ENCODE results near the gene SLC9A9. TPM values are rescaled to one million over a fixed set of nuclear protein-coding genes. Genes with fewer than 3 reads are reported as not detected.
A peak's percentile ranks its signal among the peaks of the same experiment; 100 is the strongest.

Gene SLC9A9
- total and polyA plus RNA-seq, 9 of the 15 experiments (the other 6 are each of a cell fraction or from before 2014, with no cell fraction given), result 0.03 to 0.13 TPM; not detected in 7

GRCh38 chr3:143283432-143284128 lies 564.7 kb downstream of the SLC9A9 start (continued):
- TF ChIP-seq, protein P1, sequence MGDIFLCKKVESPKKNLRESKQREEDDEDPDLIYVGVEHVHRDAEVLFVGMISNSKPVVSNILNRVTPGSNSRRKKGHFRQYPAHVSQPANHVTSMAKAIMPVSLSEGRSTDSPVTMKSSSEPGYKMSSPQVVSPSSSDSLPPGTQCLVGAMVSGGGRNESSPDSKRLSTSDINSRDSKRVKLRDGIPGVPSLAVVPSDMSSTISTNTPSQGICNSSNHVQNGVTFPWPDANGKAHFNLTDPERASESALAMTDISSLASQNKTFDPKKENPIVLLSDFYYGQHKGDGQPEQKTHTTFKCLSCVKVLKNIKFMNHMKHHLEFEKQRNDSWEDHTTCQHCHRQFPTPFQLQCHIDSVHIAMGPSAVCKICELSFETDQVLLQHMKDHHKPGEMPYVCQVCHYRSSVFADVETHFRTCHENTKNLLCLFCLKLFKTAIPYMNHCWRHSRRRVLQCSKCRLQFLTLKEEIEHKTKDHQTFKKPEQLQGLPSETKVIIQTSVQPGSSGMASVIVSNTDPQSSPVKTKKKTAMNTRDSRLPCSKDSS (IDR thresholded peaks at IDR 0.05; ENCODE audit: low read depth, partially characterized antibody), result no peak
- TF ChIP-seq TAF9B (IDR thresholded peaks at IDR 0.05; ENCODE audit: partially characterized antibody) (no peak), HIVEP1 (CRISPR knock-in tag; IDR thresholded peaks at IDR 0.05) (no peak), NFIC (IDR thresholded peaks at IDR 0.05) (peak; percentile 90), CHD2 (IDR thresholded peaks at IDR 0.05; ENCODE audit: low read depth, low read length) (no peak), MAFF (IDR thresholded peaks at IDR 0.05; ENCODE audit: low read length) (no peak), BCL6 (CRISPR knock-in tag; IDR thresholded peaks at IDR 0.05) (no peak), POLR2AphosphoS5 (IDR thresholded peaks at IDR 0.05; ENCODE audit: control insufficient read depth, insufficient read depth, low read depth, low read length) (peak; percentile 98), RBBP5 (IDR thresholded peaks at IDR 0.05; ENCODE audit: borderline replicate concordance, insufficient read depth, low read length, poor library complexity, severe bottlenecking) (no peak), RCOR1 (IDR thresholded peaks at IDR 0.05; ENCODE audit: borderline replicate concordance in 1 of 2, low read depth in 2 of 2, low read length in 2 of 2) (peak; percentile 83 to 87; a peak in 3 of 4 replicates), ZNF395 (CRISPR knock-in tag; IDR thresholded peaks at IDR 0.05) (peak; percentile 59; the same call in 1 of the 2 replicates), SRF (CRISPR knock-in tag; IDR thresholded peaks at IDR 0.05) (no peak), TFE3 (CRISPR knock-in tag; IDR thresholded peaks at IDR 0.05) (no peak)
- TF ChIP-seq, protein P2, sequence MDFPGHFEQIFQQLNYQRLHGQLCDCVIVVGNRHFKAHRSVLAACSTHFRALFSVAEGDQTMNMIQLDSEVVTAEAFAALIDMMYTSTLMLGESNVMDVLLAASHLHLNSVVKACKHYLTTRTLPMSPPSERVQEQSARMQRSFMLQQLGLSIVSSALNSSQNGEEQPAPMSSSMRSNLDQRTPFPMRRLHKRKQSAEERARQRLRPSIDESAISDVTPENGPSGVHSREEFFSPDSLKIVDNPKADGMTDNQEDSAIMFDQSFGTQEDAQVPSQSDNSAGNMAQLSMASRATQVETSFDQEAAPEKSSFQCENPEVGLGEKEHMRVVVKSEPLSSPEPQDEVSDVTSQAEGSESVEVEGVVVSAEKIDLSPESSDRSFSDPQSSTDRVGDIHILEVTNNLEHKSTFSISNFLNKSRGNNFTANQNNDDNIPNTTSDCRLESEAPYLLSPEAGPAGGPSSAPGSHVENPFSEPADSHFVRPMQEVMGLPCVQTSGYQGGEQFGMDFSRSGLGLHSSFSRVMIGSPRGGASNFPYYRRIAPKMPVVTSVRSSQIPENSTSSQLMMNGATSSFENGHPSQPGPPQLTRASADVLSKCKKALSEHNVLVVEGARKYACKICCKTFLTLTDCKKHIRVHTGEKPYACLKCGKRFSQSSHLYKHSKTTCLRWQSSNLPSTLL (IDR thresholded peaks at IDR 0.05), result no peak
- TF ChIP-seq, protein P3, sequence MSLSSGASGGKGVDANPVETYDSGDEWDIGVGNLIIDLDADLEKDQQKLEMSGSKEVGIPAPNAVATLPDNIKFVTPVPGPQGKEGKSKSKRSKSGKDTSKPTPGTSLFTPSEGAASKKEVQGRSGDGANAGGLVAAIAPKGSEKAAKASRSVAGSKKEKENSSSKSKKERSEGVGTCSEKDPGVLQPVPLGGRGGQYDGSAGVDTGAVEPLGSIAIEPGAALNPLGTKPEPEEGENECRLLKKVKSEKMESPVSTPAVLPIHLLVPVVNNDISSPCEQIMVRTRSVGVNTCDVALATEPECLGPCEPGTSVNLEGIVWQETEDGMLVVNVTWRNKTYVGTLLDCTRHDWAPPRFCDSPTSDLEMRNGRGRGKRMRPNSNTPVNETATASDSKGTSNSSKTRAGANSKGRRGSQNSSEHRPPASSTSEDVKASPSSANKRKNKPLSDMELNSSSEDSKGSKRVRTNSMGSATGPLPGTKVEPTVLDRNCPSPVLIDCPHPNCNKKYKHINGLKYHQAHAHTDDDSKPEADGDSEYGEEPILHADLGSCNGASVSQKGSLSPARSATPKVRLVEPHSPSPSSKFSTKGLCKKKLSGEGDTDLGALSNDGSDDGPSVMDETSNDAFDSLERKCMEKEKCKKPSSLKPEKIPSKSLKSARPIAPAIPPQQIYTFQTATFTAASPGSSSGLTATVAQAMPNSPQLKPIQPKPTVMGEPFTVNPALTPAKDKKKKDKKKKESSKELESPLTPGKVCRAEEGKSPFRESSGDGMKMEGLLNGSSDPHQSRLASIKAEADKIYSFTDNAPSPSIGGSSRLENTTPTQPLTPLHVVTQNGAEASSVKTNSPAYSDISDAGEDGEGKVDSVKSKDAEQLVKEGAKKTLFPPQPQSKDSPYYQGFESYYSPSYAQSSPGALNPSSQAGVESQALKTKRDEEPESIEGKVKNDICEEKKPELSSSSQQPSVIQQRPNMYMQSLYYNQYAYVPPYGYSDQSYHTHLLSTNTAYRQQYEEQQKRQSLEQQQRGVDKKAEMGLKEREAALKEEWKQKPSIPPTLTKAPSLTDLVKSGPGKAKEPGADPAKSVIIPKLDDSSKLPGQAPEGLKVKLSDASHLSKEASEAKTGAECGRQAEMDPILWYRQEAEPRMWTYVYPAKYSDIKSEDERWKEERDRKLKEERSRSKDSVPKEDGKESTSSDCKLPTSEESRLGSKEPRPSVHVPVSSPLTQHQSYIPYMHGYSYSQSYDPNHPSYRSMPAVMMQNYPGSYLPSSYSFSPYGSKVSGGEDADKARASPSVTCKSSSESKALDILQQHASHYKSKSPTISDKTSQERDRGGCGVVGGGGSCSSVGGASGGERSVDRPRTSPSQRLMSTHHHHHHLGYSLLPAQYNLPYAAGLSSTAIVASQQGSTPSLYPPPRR (CRISPR knock-in tag; IDR thresholded peaks at IDR 0.05; ENCODE audit: borderline replicate concordance), result no peak
